Parathyroid adenoma (tissue), 2 donors: ENCODE results near the gene PCSK9.

ENCODE experiments used
- H2AFZ ChIP-seq: fragments of 300-600 bp; sonication (generic); one replicate; pipeline ENCODE4 v1.7.0; 2017; ENCODE audit warnings: antibody characterized with exemption, mild to moderate bottlenecking
- H3K27ac ChIP-seq: fragments of 300-600 bp; sonication (generic); one replicate; pipeline ENCODE4 v1.7.0; 2017
- H3K27me3 ChIP-seq: fragments of 300-600 bp; sonication (generic); one replicate; pipeline ENCODE4 v1.7.0; 2017; ENCODE audit warnings: low read length; ENCODE audit not compliant: control insufficient read depth, insufficient read depth
- H3K36me3 ChIP-seq: fragments of 300-600 bp; sonication (generic); one replicate; pipeline ENCODE4 v1.7.0; 2017; ENCODE audit warnings: low read length; ENCODE audit not compliant: control insufficient read depth, insufficient read depth
- H3K4me1 ChIP-seq: fragments of 300-600 bp; sonication (generic); one replicate; pipeline ENCODE4 v1.7.0; 2017; ENCODE audit warnings: control low read depth
- H3K4me2 ChIP-seq: fragments of 300-600 bp; sonication (generic); one replicate; pipeline ENCODE4 v1.7.0; 2017; ENCODE audit warnings: low read length
- H3K4me3 ChIP-seq: fragments of 300-600 bp; sonication (generic); one replicate; pipeline ENCODE4 v1.7.0; 2017; ENCODE audit warnings: low read depth, low read length
- H3K79me2 ChIP-seq: fragments of 300-600 bp; sonication (generic); one replicate; pipeline ENCODE4 v1.7.0; 2017; ENCODE audit warnings: control low read depth
- H3K9ac ChIP-seq: fragments of 300-600 bp; sonication (generic); one replicate; pipeline ENCODE4 v1.7.0; 2017; ENCODE audit warnings: mild to moderate bottlenecking
- H3K9me3 ChIP-seq: fragments of 300-600 bp; sonication (generic); one replicate; pipeline ENCODE4 v1.7.0; 2017; ENCODE audit warnings: low read length; ENCODE audit not compliant: control insufficient read depth
- CTCF ChIP-seq: fragments of 300-600 bp; sonication (generic); IDR thresholded peaks from one replicate; pipeline ENCODE4 v1.7.0; 2017; ENCODE audit warnings: antibody characterized with exemption, mild to moderate bottlenecking
- donor health status: primary hyperparathyroidism.

The PCSK9 gene

GRCh38 chr1:55048453-55049270 lies 9.3 kb downstream of the PCSK9 start:
- H3K4me2 ChIP-seq, result no peak overlapping the region
- no peaks in the 10 kb centered on the region for H3K4me1 ChIP-seq
- no peaks in the 10 kb centered on the region for H3K36me3 ChIP-seq
- no peak for TF ChIP-seq CTCF
- H3K27me3 ChIP-seq, result no peaks in the 10 kb centered on the region
- no peaks in the 10 kb centered on the region for H3K9me3 ChIP-seq
- no peak overlapping the region for H3K9ac ChIP-seq
- H3K27ac ChIP-seq, result no peak overlapping the region
- H2AFZ ChIP-seq, result no peak overlapping the region
- H3K4me3 ChIP-seq, result no peak overlapping the region
- no peaks in the 10 kb centered on the region for H3K79me2 ChIP-seq

DNA sequence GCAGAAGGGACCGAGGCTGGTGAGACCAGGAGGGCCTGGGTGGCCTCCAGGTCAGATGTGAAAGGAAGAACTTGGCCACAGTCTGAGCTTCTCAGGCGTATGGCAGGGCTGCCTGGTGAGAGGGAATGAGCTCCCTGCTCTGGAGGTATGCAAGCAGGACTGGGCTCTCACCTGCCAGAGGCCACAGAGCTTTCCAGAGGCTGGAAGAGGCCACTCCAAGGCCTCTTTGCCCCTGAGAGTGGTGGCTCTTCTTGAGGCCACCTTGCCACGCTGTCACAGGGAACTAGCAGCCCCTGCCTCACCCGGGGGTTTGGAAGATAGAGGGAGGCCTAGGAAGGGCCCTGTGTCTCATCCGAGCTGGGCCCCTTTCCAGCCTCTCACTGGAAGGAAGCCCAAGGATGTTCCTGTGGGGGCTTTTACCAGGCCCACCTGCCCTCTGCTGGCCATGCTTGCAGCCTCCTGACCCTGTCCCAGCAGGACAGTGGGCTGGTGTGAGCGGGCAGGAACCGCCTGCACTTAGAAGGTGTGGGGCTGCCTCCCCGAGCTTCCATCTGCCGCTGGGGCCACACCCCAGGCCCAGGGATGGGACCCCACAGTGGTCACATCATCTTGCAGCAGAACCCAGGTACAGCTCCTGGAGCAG lies 10.0 kb downstream of the PCSK9 start:
- Histone ChIP-seq H3K4me3 (no peak overlapping the region), H3K4me2 (no peak overlapping the region), H3K9me3 (no peaks in the 10 kb centered on the region), H3K79me2 (no peaks in the 10 kb centered on the region), H3K9ac (no peak overlapping the region), H3K27me3 (no peaks in the 10 kb centered on the region), H3K27ac (no peak overlapping the region), H3K36me3 (no peaks in the 10 kb centered on the region), H2AFZ (no peak overlapping the region), H3K4me1 (no peaks in the 10 kb centered on the region)
- no peak for TF ChIP-seq CTCF

DNA sequence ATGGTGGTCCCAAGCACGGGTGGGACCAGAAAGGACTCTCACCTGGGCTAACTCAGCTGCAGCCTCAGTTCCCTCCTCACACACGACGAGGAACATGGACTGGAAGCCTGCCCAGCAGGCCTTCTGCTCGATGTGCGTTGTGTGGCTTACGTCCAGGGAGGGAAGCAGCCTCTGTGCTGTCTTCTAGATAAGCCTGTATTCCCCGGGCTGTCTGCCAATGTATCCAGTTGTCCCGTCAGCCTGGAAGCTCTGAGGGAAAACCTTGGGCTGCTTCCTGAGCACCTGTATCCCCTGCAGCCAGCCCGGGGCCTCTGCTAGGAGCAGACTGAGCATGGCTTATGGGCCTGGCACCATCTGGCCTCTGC lies 10.5 kb downstream of the PCSK9 start:
- Histone ChIP-seq H3K4me1 (no peaks in the 10 kb centered on the region), H3K9ac (no peak overlapping the region), H3K4me2 (no peak overlapping the region), H2AFZ (no peak overlapping the region), H3K36me3 (no peaks in the 10 kb centered on the region), H3K79me2 (no peaks in the 10 kb centered on the region), H3K4me3 (no peak overlapping the region), H3K27me3 (no peaks in the 10 kb centered on the region), H3K27ac (no peak overlapping the region), H3K9me3 (no peaks in the 10 kb centered on the region)
- no peak for TF ChIP-seq CTCF

GRCh38 chr1:55050283-55050682 lies 10.9 kb downstream of the PCSK9 start:
- H2AFZ ChIP-seq, result no peak overlapping the region
- no peaks in the 10 kb centered on the region for H3K79me2 ChIP-seq
- H3K4me2 ChIP-seq, result no peak overlapping the region
- no peaks in the 10 kb centered on the region for H3K4me1 ChIP-seq
- TF ChIP-seq CTCF, result no peak
- no peak overlapping the region for H3K27ac ChIP-seq
- H3K36me3 ChIP-seq, result no peaks in the 10 kb centered on the region
- H3K9ac ChIP-seq, result no peak overlapping the region
- no peaks in the 10 kb centered on the region for H3K27me3 ChIP-seq
- no peak overlapping the region for H3K4me3 ChIP-seq
- no peaks in the 10 kb centered on the region for H3K9me3 ChIP-seq

- H3K36me3 ChIP-seq, result no peaks in the 10 kb centered on the region
- H3K79me2 ChIP-seq, result no peaks in the 10 kb centered on the region
- no peak for TF ChIP-seq CTCF
- H3K27me3 ChIP-seq, result no peaks in the 10 kb centered on the region
- no peak overlapping the region for H3K27ac ChIP-seq
- no peak overlapping the region for H3K4me3 ChIP-seq
- H3K4me2 ChIP-seq, result no peak overlapping the region
- no peak overlapping the region for H2AFZ ChIP-seq
- H3K4me1 ChIP-seq, result no peaks in the 10 kb centered on the region
- no peak overlapping the region for H3K9ac ChIP-seq
- H3K9me3 ChIP-seq, result no peaks in the 10 kb centered on the region
These were observed 11.8 kb downstream of the PCSK9 start for GRCh38 chr1:55051169-55051568.
